ENCODE data around the gene OSTF1.

The OSTF1 gene

DNA sequence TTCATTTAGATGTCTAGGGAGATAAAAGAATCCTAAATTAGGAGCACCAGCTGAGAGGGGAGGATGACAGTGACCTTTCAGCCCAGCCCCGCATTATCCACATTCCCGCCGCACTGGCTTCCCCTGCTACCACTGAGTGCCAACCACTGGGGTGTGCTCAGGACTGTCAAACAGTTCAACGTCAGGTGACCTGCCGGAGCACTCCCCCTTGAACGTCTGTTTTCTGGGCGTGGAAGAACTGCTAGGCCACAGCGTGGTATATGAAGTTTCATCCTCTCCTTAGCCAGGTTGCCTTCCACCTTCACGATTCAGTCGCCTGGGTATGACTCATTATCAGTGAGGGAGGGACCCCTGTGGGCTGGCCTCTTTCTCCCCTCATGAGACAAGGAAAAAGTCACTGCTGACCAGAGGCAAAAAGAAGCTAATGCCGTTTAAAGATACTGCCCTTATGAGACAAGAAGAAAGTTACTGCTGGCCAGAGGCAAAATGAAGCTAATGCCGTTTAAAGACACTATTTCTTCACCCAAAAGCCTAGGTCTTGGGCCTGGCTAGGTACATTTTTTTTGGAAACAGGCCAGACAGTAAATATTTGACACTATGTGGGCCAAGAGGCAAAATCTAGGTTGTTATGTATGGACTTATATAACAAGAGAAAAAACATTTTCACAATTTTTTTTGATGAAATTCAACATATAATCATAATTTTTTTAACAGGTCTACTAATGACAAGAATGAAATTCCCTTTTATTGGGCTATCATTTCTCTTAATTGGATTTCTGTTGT, 4.9 kb upstream of the OSTF1 start:
- H3K27me3 ChIP-seq (ENCODE audit: insufficient read depth, low read length, poor library complexity, severe bottlenecking): no peaks in the 10 kb centered on the region
- no peaks in the 10 kb centered on the region for H4K20me1 ChIP-seq (ENCODE audit: insufficient read depth, low read length, poor library complexity, severe bottlenecking)
- TF ChIP-seq, protein P1, sequence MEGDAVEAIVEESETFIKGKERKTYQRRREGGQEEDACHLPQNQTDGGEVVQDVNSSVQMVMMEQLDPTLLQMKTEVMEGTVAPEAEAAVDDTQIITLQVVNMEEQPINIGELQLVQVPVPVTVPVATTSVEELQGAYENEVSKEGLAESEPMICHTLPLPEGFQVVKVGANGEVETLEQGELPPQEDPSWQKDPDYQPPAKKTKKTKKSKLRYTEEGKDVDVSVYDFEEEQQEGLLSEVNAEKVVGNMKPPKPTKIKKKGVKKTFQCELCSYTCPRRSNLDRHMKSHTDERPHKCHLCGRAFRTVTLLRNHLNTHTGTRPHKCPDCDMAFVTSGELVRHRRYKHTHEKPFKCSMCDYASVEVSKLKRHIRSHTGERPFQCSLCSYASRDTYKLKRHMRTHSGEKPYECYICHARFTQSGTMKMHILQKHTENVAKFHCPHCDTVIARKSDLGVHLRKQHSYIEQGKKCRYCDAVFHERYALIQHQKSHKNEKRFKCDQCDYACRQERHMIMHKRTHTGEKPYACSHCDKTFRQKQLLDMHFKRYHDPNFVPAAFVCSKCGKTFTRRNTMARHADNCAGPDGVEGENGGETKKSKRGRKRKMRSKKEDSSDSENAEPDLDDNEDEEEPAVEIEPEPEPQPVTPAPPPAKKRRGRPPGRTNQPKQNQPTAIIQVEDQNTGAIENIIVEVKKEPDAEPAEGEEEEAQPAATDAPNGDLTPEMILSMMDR (conservative IDR thresholded peaks at IDR 0.05; ENCODE audit: low read length): no peak
- no peak for TF ChIP-seq EZH2phosphoT487 (IDR thresholded peaks at IDR 0.05; ENCODE audit: borderline replicate concordance)
- no peaks in the 10 kb centered on the region for H3K36me3 ChIP-seq (ENCODE audit: insufficient read depth, low read length)
- H3K9me3 ChIP-seq (ENCODE audit: insufficient read depth, low read depth, low read length): no peaks in the 10 kb centered on the region
- no peaks in the 10 kb centered on the region for H3K79me2 ChIP-seq (ENCODE audit: insufficient read depth, low read length)
- no peak overlapping the region for H3K4me2 ChIP-seq (ENCODE audit: low read depth, low read length, poor library complexity, severe bottlenecking)
- H3F3A ChIP-seq (ENCODE audit: low read depth): no peaks in the 10 kb centered on the region
- H3K9ac ChIP-seq (ENCODE audit: low read depth, low read length, poor library complexity, severe bottlenecking): no peak overlapping the region
- no peak overlapping the region for H3K4me3 ChIP-seq (ENCODE audit: low read length, poor library complexity, severe bottlenecking)
- peaks cover 13% of the 10 kb centered on the region for H3K4me1 ChIP-seq (ENCODE audit: insufficient read depth, low read length, poor library complexity, severe bottlenecking)
- H3K9me2 ChIP-seq (replicated peaks; ENCODE audit: low read depth, low read length): no peaks in the 10 kb centered on the region
- no peak overlapping the region for H2AFZ ChIP-seq (ENCODE audit: low read length)

- Histone ChIP-seq H3K4me2 (ENCODE audit: low read depth, low read length, poor library complexity, severe bottlenecking) (no peak overlapping the region), H3K4me1 (ENCODE audit: insufficient read depth, low read length, poor library complexity, severe bottlenecking) (peaks cover 13% of the 10 kb centered on the region), H3K36me3 (ENCODE audit: insufficient read depth, low read length) (no peaks in the 10 kb centered on the region), H4K20me1 (ENCODE audit: insufficient read depth, low read length, poor library complexity, severe bottlenecking) (no peaks in the 10 kb centered on the region), H3K27me3 (ENCODE audit: insufficient read depth, low read length, poor library complexity, severe bottlenecking) (no peaks in the 10 kb centered on the region), H3K79me2 (ENCODE audit: insufficient read depth, low read length) (peaks cover 3% of the 10 kb centered on the region), H3K4me3 (ENCODE audit: low read length, poor library complexity, severe bottlenecking) (no peak overlapping the region), H3F3A (ENCODE audit: low read depth) (no peaks in the 10 kb centered on the region), H3K9ac (ENCODE audit: low read depth, low read length, poor library complexity, severe bottlenecking) (no peak overlapping the region), H2AFZ (ENCODE audit: low read length) (no peak overlapping the region), H3K9me3 (ENCODE audit: insufficient read depth, low read depth, low read length) (no peaks in the 10 kb centered on the region), H3K9me2 (replicated peaks; ENCODE audit: low read depth, low read length) (no peaks in the 10 kb centered on the region)
- TF ChIP-seq, protein P1 (conservative IDR thresholded peaks at IDR 0.05; ENCODE audit: low read length): no peak
- no peak for TF ChIP-seq EZH2phosphoT487 (IDR thresholded peaks at IDR 0.05; ENCODE audit: borderline replicate concordance)
Measured at GRCh38 chr9:75084081-75084672, 4.1 kb upstream of the OSTF1 start.

DNA sequence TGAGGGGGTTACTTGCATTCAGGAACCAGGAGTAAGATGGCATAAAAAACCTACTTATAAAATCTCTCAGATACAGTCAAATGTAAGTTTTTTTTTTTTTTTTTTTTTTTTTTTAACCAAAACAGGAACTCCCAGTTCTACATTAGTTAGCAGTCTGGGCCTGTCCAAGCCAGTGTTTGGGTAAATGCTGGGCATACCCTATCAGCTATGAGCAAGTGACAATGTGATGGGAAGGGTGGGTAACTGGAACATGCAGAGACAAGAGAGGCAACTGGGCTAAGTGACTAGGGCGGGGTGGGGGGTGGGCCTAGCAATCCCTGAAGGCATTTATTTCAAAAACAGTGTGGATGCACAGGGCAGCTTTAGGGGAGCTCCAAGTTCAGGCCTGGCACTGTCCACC, 2.7 kb upstream of the OSTF1 start:
- Histone ChIP-seq H3K9me2 (replicated peaks; ENCODE audit: low read depth, low read length) (no peaks in the 10 kb centered on the region), H2AFZ (ENCODE audit: low read length) (no peak overlapping the region), H3K9ac (ENCODE audit: low read depth, low read length, poor library complexity, severe bottlenecking) (no peak overlapping the region), H3K9me3 (ENCODE audit: insufficient read depth, low read depth, low read length) (no peaks in the 10 kb centered on the region), H3K79me2 (ENCODE audit: insufficient read depth, low read length) (peaks cover 18% of the 10 kb centered on the region), H3K4me3 (ENCODE audit: low read length, poor library complexity, severe bottlenecking) (no peak overlapping the region), H4K20me1 (ENCODE audit: insufficient read depth, low read length, poor library complexity, severe bottlenecking) (peaks cover 6% of the 10 kb centered on the region), H3K4me2 (ENCODE audit: low read depth, low read length, poor library complexity, severe bottlenecking) (peak overlapping the region; percentile 64), H3K4me1 (ENCODE audit: insufficient read depth, low read length, poor library complexity, severe bottlenecking) (peaks cover 20% of the 10 kb centered on the region), H3K27me3 (ENCODE audit: insufficient read depth, low read length, poor library complexity, severe bottlenecking) (no peaks in the 10 kb centered on the region), H3F3A (ENCODE audit: low read depth) (no peaks in the 10 kb centered on the region), H3K36me3 (ENCODE audit: insufficient read depth, low read length) (no peaks in the 10 kb centered on the region)
- TF ChIP-seq, protein P1 (conservative IDR thresholded peaks at IDR 0.05; ENCODE audit: low read length): no peak
- no peak for TF ChIP-seq EZH2phosphoT487 (IDR thresholded peaks at IDR 0.05; ENCODE audit: borderline replicate concordance)

Data from Loucy (cell line).